Measurements from ENCODE around the gene ARHGAP21.
"Not testable (repeated sequence)": the region's sequence is repeated elsewhere in the genome, so short reads cannot be mapped to it uniquely, and the experiment has no call there.

ARHGAP21 gene

DNA sequence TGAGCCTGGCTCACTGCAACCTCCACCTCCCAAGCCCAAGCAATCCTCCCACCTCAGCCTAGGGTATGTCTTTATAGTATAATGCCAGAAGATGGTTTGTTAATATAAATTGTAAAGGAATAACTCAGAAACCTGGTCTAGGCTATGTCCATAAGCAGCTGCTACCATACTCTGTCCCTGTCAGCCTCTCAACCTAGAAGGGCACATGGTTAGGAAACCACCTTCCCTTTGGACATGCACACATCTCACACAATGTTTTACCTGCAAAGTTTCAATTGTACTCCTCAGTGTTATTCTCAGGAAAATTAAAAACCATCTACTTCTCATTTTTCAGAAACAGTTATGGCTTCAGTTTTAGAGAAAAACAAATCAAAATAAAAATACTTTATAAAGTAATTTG, 40.1 kb downstream of the ARHGAP21 start:
- DNase-seq (ENCODE audit: low read depth), result no peak

DNA sequence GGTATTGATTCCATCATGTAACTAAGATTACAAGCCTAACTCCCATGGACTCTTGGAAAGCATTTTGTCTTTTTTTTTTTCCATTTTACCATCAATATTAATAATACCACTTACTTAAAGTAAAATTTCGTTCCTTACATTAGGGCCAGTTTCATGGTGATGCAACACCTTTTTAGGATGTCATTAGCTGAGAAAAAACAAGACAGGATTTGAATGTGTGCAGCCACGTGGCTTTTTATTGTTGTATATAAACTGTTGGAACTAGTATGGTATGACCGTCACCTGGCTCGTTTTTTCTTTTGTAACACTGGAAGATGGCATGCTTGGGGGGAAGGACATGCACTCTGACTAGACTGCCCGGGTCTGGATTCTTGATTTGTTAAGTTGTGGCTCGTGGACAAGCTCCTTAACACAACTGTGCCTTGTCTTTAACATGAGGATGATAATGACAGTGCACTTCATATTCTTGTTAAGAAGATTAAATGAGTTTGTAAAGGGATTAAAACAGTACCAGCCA, 42.1 kb downstream of the ARHGAP21 start:
- no peak for DNase-seq (ENCODE audit: low read depth)

DNA sequence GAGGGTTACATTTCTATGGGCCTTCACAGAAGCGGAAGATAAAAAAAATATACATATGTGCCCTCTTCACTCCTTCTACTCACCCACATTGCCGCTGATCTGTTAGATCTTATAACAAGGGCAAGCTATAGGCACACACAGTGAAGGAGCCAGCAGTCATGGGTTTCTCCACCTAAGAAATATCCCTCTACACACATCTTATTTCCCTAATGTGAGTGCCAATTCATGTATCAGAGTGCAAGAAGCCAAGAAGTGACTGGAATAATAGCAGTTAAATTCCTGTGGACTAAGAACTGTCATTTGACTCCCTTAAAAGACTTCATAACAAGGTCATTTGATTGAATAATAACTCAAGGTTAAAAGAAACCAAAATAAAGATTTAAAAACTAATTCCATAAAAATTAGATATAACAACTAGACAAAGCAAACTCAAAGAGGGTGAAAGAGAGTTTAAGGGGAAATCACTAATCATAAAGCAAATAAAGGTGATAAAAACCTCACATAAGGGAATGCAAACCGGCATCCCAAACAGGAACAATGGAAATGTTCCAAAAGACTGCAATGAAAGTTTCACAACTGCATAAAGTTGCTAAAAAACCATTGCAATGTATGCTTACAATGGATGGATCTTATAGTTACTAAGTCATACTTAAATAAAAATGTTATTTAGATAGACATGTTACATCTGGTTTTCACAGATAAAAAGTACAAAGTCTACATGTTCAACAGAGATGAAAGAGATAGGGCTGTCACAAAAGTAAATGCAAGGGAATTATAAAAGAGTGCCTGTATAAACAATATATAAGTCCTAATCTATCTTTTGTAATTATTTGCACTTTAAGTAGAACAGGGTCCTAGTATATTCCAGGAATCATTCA, 42.8 kb downstream of the ARHGAP21 start:
- DNase-seq (ENCODE audit: low read depth), result no peak

GRCh38 chr10:24678757-24679156, 44.9 kb downstream of the ARHGAP21 start:
- no peak for DNase-seq (ENCODE audit: low read depth)

DNA sequence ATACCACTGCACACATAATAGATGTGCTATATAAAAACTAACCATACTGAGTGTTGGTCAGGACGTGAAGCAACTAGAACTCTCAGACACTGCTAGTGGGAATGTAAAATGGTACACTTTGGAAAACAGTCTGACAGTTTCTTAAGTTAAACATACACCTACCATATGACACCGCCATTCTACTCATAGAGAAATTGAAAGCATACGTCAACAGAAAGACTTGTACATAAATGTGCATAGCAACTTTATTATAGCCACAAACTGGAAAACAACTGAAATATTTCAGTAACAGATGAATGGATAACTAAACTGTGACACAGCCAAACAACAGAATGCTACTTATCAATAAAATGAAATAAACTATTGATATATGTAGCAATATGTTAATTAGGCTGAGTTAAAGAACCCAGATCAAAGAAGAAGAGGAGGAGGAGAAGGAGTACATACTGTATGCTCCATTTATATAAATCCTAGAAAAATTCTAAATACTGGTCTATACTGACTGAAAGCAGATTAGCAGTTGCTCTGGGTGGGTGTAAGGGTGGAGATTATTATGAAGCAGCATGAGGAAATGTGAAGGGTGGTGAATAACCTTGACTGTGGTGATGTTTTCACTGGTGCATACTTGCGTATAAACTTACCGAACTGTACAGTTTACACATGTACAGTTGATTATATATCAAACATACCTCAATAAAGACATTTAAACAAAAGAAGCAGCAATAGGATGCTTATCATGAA, 48.6 kb downstream of the ARHGAP21 start:
- no peak for DNase-seq (ENCODE audit: low read depth)

GRCh38 chr10:24670964-24671670, 52.6 kb downstream of the ARHGAP21 start:
- DNase-seq (ENCODE audit: low read depth), result no peak

DNA sequence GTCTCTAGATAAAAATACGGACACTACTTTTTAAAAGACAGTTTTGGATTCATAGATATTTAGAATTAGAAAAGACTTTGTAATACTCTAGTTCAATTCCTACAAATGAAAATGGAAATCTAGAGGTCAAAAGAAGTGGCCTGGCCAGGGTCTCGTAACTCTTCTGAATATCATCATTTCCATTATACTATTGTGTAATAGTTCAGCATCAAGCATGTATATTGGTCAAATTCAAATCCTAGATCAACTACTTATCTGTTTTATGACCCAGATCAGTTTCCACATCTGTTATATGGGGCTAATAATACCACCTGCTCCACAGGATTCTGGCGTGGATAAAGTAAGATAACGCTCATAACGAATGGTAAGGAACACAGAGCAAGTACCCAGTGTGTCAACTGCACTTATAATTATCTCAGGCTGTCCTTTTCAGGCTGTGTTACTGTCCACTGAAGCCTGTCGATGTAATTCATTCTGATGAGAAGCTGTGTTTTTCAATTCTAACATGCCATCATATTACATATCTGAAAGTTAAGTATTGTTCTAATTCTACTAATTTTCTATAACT, 54.3 kb downstream of the ARHGAP21 start:
- no peak for DNase-seq (ENCODE audit: low read depth)

DNA sequence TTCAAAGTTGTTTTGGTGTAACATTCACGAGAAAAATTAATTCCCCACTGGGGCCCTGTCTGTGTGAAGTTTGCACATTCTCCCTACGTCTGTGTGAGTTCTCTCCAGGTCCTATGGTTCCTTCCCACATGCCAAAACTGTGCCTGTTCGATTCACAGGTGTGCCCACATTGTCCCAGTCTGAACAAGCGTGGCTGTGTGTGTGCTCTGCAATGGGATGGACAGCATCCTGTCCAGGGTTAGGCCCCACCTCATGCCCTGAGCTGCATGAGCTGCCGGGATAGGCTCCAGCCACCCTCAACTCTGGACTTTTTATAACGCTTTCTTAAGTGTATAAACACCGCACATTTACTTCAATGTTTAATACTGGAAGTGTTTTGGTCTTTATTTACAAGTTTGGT, 55.4 kb downstream of the ARHGAP21 start:
- DNase-seq (ENCODE audit: low read depth), result no peak

GRCh38 chr10:24664991-24665390, 58.7 kb downstream of the ARHGAP21 start:
- DNase-seq (ENCODE audit: low read depth), result no peak

DNA sequence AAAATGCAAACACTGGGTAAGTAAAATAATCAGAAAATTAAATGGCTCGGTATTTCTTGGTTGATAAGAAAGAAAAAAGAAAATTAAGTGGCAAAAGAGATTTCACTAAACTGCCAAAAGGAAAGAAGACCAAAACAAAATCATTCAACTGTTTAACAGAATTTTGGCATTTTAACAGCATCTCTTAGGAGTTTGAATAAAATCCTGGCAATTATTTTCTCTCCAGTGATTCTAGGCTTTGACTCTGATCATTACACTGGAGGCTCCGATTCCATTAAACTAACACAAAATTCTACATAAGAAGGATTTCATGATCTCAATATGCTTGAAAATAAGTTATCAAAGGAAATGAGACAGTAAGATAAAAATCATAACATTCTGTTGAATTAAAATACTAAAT, 62.3 kb downstream of the ARHGAP21 start:
- DNase-seq (ENCODE audit: low read depth), result no peak

- not testable (repeated sequence) for DNase-seq (ENCODE audit: low read depth)
Observed at GRCh38 chr10:24658319-24658718, 65.4 kb downstream of the ARHGAP21 start.

DNA sequence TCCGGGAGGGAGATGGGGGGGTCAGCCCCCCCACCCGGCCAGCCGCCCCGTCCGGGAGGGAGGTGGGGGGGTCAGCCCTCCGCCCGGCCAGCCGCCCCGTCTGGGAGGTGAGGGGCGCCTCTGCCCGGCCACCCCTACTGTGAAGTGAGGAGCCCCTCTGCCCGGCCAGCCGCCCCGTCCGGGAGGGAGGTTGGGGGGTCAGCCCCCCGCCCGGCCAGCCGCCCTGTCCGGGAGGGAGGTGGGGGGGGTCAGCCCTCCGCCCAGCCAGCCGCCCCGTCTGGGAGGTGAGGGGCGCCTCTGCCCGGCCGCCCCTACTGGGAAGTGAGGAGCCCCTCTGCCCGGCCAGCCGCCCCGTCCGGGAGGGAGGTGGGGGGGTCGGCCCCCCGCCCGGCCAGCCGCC, 67.4 kb downstream of the ARHGAP21 start:
- not testable (repeated sequence) for DNase-seq (ENCODE audit: low read depth)

GRCh38 chr10:24652381-24652957, 71.2 kb downstream of the ARHGAP21 start:
- DNase-seq (ENCODE audit: low read depth), result no peak

DNA sequence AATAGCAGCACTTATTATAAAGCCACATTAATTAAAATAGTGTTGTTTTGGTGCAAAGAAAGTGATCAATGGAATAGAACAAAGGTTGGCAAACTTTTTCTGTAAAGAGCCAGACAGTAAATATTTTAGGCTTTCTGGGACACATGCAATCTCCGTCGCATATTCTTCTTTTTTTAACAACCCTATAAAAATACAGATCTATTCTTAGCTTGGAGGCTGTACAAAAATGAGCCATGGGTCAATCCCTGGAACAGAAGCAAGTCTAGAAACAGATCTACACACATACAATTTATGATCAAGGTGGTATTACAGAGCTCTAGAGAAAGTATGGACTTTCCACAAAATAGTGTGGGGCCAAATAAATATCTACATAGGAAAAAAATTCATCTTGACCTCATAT, 71.8 kb downstream of the ARHGAP21 start:
- DNase-seq (ENCODE audit: low read depth), result no peak

GRCh38 chr10:24650669-24651391, 72.9 kb downstream of the ARHGAP21 start:
- DNase-seq (ENCODE audit: low read depth), result no peak

GRCh38 chr10:24645784-24646183, 77.9 kb downstream of the ARHGAP21 start:
- no peak for DNase-seq (ENCODE audit: low read depth)

GRCh38 chr10:24645022-24645421, 78.7 kb downstream of the ARHGAP21 start:
- no peak for DNase-seq (ENCODE audit: low read depth)

DNA sequence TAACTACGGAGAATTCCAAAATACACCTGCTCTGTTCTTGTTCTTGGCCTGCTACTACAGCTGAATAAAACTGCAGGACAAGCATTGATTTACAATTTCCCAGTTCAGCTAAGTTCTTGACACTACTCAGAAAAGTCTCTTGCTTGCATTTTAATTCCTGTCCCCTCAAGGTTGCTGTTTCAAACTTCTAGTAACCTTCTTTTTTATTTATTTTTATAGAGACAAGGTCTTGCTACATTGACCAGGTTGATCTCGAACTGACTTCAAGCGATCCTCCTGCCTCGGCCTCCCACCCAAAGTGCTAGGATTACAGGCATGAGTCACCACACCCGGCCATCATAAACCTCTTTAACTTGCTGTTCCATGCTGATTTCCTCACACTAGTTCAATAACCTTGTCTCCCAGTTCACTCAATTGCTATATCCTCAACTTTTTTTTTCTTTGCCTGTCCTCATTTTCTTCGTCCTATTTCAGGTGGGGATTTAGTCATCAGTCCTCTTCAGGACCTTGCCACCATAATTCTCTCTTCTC, 79.9 kb downstream of the ARHGAP21 start:
- no peak for DNase-seq (ENCODE audit: low read depth)

DNA sequence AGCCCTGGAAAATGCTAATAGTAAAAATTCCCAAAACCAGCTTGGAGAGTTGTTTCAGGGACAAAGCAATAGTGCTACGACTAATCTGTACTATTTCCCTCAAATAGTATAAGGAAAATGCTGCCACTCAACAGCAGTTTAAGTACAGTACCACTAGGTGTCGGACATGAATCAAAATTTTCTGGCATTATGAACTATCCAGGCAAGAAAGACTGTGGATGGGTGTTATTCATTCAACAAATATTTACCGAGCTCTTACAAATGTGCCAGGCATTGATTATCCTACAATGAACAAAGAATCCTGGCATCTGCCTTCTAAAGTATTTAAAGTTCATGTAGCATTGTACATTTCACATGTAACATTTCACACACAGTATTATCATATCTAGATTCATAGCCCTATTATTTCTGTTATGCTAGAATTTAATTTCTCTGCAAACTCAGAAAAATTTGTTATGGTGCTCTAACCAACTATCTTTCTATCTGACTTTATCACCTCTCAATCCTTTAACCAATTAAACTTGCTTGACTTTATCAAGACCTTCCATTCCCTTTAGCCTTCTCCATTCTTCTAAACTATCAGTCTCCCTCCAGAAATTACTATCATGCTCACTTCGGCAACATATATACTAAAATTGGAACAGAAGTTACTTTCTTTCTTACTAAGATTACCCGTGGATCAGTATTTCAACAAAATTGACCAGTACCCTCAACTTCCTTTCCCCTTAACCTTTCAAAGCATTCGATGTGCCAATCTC, 80.6 kb downstream of the ARHGAP21 start:
- no peak for DNase-seq (ENCODE audit: low read depth)

- no peak for DNase-seq (ENCODE audit: low read depth)
Observed at GRCh38 chr10:24639124-24639523, 84.6 kb downstream of the ARHGAP21 start.
